ENCODE measurements around the gene LDAF1.

Gene LDAF1

GRCh38 chr16:21172650-21173049 lies 14.2 kb downstream of the LDAF1 start:
- TF ChIP-seq, protein P1, sequence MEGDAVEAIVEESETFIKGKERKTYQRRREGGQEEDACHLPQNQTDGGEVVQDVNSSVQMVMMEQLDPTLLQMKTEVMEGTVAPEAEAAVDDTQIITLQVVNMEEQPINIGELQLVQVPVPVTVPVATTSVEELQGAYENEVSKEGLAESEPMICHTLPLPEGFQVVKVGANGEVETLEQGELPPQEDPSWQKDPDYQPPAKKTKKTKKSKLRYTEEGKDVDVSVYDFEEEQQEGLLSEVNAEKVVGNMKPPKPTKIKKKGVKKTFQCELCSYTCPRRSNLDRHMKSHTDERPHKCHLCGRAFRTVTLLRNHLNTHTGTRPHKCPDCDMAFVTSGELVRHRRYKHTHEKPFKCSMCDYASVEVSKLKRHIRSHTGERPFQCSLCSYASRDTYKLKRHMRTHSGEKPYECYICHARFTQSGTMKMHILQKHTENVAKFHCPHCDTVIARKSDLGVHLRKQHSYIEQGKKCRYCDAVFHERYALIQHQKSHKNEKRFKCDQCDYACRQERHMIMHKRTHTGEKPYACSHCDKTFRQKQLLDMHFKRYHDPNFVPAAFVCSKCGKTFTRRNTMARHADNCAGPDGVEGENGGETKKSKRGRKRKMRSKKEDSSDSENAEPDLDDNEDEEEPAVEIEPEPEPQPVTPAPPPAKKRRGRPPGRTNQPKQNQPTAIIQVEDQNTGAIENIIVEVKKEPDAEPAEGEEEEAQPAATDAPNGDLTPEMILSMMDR (IDR thresholded peaks at IDR 0.05; ENCODE audit: control extremely low read depth, extremely low read depth, low read depth, missing control alignments), result no peak
- DNase-seq (ENCODE audit: extremely low spot score), result no peak
- ChIA-PET POLR2A (no interaction called here), CTCF (interaction anchor here (0.9 to 1.5 kb wide), 3 partner anchors 10 to 16 kb away, joined by 3 to 5 read pairs (median 3); no protein-coding TSS in a partner anchor)

DNA sequence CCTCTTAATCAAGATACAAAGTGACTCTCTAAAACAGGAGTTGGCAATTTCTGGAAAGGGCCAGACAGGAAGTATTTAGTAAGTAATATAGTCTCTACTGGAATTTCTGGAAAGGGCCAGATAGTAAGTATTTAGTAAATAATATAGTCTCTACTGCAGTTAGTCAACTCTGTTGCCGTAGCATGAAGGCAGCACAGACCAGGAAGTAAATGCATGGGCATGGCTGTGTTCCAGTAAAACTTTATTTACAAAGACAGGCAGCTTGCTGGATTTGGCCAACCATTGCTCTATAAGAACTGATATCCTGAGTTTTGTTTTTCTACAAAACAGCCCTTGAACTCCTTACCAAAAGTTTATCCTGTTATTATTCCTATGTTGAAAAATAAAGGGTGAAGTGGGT lies 16.9 kb downstream of the LDAF1 start:
- no peak for DNase-seq (ENCODE audit: extremely low spot score)
- TF ChIP-seq, protein P1 (IDR thresholded peaks at IDR 0.05; ENCODE audit: control extremely low read depth, extremely low read depth, low read depth, missing control alignments), result no peak
- ChIA-PET POLR2A (no interaction called here), CTCF (interaction anchor here (1.0 kb wide), 2 partner anchors 13 to 16 kb away, joined by 4 to 5 read pairs; no protein-coding TSS in a partner anchor)

DNA sequence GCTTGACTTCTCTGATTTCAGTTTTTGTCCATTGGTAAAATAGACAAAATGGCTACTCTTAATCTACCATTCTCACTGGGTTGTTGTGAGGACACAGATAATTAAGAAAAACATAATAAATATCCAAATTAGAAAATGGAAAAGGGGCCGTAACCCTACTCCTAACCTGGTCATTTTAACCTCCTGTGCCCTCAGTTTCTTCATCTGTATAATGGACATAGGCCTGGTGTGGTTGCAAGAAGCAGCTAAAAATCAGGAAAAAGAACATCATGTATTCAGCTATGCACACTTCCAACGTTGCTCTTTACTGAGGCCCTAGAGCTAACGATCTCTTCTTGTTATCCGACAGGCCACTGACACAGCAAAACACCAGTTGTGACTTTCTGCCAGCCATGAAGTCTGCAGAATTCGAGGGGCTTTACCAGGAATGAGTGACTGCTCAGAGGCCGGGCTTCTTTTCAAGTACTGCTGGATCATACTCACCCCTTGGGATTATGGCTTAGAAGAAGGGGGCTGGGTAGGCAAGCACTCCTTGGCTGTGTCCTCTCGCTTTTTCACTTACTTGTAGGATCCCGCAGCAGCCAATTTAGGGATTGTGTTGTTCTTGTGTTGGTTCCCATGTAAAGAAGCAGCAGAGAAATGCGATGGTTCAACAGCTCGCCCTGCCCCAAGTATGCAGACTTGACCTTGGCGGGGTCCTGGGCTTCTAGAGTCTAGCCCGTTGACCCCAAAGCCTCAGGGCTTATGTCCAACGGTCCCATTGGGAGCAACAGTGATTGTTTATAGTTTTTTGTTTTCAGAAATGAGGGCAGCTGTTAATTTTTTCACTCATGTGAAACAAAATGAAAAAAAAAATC lies 20.9 kb downstream of the LDAF1 start:
- TF ChIP-seq, protein P1 (IDR thresholded peaks at IDR 0.05; ENCODE audit: control extremely low read depth, extremely low read depth, low read depth, missing control alignments), result no peak
- ChIA-PET CTCF (interaction anchor here (1.1 to 3.0 kb wide), 3 partner anchors 9 to 23 kb away, joined by 3 to 17 read pairs (median 4); no protein-coding TSS in a partner anchor), POLR2A (no interaction called here)
- DNase-seq (ENCODE audit: extremely low spot score), result no peak

GRCh38 chr16:21179983-21180365 lies 21.5 kb downstream of the LDAF1 start:
- DNase-seq (ENCODE audit: extremely low spot score), result no peak
- TF ChIP-seq, protein P1 (IDR thresholded peaks at IDR 0.05; ENCODE audit: control extremely low read depth, extremely low read depth, low read depth, missing control alignments), result no peak
- POLR2A ChIA-PET, result no interaction called here
- CTCF ChIA-PET, result interaction anchor here (1.1 to 1.4 kb wide), 2 partner anchors 9 to 23 kb away, joined by 3 to 4 read pairs; no protein-coding TSS in a partner anchor

DNA sequence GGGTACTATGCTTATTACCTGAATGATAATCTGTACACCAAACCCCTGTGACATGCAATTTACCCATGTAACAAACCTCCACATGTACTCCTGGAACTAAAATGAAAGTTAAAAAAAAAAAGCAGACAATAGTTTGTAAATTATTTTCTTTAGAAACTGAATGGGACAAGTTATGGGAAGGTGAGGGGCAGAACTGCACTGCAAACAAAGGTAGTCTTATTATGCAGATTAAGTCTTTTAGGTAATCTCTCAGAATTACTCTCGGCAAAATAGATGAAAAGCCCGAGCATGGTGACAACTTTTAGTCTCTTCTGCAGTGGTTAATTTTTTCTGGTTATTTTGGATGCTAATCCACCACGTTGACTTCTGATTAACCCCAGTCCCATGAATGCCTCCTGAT lies 25.5 kb downstream of the LDAF1 start:
- DNase-seq (ENCODE audit: extremely low spot score), result no peak
- TF ChIP-seq, protein P1 (IDR thresholded peaks at IDR 0.05; ENCODE audit: control extremely low read depth, extremely low read depth, low read depth, missing control alignments), result no peak
- ChIA-PET CTCF (no interaction called here), POLR2A (no interaction called here)

GRCh38 chr16:21184834-21185233 lies 26.4 kb downstream of the LDAF1 start:
- ChIA-PET POLR2A (no interaction called here), CTCF (no interaction called here)
- DNase-seq (ENCODE audit: extremely low spot score), result no peak
- TF ChIP-seq, protein P1 (IDR thresholded peaks at IDR 0.05; ENCODE audit: control extremely low read depth, extremely low read depth, low read depth, missing control alignments), result no peak

Data from GM10248 (cell line).